8988T (cell line): ENCODE data around the gene ZBP1.

Source experiments
- DNase-seq: peaks from one replicate; pipeline ENCODE4 v3.0.0; 2011

Gene ZBP1

DNA sequence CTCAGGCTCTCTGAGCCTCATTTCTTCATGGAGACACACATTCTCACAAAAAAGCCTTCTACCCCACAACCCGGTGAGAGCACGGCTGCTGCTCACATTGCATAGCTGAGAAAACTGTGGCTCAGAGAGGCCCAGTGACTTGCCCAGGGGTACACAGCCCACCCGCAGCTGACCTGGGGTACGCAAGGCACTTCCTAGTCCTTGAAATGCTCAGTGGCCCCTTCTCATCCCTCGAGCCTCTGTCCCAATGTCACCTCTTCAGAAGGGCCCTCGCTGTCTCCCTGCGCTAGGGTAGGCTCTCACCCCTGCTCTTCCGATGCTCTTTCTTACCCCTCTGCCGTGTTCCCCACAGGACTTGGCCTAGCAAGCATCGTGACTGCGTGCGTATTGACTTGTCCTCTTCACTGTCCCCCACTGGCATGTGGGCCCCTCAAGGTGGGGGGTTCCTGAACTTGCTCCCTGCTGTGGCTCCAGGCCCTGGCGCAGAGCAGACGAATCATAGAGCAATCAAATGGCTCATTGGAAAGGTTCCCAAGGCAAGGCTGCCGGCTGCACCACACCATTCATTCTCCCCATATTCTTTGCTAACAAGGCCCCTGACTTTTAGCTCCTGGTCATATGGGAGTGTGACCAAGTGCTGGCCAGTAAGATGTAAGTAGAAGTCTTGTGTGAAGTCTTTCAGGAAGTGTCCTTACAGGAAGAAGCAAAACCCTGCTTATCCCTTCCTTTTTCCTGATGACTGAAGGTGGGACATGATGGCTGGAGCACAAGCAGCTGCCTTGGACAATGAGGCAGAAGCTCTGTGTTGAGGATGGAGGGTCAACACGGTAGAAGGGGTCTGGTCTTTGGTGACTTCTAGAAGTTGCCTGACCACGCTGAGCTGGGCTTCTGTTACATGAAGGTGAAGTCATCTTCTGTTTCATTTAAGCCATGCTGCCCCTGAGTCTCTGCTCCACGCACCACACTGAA, 36.7 kb downstream of the ZBP1 start:
- DNase-seq: no peak

DNA sequence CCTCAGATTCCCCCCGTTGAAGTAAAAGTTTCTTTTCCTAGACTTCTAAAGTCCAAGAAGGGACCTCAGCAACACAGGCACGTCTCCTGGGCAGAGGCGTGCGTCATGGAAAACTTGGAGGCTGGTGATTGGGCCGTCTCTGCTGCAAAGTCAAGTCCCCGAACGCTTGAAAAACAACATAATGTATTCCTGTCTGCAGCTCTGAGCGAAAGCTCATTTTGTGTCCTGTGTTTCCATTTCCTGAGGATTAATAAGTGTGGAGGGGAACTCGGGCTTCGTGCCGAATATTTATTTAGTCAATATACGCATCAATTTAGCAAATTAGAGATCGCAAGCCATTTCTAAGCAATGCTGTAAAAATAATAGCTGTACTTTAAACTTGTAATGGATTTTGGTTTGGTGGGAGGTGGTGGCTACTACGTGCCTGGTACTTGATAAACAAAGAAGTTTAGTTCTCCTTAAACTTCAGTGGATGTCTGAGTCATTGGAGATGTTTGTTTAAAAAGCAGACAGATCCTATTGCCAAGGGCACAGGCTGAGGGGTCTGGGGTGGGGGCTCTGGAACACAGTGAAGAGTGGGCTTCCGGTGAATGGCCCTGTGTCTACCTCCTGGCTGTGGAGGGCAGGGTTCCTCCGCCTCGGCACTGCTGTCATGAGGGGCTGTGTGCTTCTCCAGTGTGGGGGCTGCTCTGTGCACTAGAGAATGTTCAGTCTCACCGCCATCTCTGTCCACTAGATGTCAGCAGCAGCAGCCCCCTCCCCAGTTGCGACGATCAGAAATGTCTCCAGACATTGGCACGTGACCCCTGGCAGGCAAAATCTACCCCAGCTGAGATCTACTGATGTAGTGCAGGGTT, 37.6 kb downstream of the ZBP1 start:
- no peak for DNase-seq

DNA sequence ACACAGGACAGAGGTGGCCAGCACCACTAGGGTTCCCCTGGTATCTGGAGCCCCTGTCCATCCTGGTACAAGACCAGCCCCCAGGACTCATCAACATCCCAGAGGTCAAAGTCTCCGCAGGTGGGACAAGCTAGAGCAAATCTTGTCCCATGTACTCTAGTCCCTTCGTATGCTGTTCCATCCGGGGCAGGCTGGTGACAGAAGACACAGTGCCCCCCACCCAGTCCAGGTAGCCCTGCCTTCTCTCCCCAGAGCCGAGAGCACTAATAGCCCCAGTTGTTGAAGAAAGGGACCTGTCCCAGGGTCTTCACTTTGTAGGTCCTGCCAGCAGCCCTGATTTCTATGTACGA, 38.2 kb downstream of the ZBP1 start:
- DNase-seq: no peak

DNA sequence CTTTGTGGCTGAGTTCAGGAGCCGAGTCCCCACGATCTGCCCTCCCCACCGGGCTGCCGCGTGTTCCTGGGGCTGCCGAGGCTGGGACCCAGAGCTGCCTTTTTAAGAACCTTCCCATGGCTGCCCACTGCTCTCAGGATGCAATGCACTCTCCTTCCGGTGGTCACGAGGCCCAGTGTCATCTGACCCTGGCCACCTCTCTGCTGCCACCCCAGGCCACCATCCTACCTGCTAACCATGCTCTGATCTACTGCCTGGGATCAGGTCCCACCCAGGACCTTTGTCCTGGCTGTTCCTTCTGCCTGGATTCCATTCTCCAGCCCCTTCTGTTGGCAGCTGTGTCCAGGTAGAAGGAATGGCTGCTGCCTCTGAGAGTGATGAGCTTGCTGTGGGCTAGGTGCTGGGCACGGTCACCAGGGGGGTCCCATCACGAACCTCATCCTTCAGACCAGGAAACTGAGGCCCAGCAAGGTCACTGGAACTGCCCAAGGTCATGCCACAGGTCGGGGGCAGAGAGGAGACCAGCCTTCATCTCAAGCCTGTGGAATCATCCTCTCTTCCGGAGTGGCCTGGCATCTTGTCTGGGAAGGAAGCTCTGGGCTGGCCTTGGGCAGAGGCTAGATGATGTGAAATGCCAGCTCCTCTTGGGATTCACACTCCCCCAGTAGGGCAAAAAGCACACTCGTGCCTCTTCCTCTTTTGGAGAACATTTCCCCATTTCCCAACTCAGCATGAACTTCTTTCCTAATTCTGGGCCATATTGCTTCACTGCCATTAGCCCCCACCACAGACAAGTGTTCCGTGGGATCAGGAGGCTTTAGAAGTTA, 38.8 kb downstream of the ZBP1 start:
- no peak for DNase-seq

DNA sequence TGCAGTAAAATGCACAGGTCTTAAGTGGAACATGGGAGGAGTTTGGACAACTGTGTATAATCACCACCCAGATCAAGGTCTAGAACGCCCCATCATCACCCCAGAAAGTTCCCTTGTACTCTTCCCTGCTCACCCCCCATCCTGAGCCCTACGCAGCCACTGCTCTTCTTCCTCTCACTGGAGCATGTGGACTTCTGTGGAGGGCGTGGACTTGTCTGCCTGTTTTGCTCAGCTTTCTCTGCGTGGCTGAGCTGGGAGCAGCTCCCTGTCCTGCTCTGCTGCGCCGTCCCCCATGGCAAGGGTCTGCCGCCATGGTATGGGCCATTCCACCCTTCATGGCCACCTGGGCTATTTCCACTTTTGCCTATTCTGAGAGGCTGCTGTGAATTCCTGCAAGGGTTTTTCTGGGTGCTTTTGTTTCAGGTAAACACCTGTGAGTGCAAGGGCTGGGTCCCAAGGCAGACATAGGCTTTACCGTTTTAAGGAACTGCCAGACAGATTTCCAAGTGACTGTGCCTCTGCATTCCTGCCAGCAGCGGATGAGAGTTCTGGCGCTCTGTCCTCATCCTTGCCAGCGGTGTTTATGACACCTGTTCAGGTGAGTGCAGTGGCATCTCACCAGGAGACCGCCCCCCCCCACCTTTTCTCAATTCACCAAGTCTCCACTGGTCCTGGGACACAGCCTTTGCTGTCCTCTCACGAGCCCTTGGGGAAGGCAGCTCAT, 39.6 kb downstream of the ZBP1 start:
- no peak for DNase-seq

DNA sequence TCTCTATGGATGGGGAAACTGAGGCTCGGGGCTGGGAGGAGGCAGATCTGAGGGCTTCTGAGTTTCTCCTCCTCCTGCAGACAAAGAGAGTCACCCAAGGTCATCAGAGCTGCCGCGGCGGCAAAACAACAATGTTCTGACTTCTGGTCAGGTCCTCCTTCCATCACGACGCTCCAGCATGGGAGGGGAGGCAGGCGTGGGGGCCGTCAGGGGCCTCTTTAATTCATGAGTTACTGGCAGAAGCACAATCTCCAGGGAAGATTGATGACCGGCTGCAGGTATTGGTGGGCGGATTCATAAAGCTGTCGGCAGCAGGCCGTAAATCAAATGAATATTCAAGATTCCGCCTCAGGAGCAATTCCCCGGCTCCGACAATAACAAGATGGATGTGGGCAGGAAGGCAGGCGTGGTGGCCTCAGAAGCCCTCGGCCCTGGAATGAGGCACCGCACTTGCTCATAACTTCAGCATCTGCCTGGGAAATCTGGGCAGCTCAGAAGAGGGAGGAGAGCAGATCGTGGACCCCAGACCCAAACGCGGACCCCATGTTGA, 40.3 kb downstream of the ZBP1 start:
- DNase-seq: no peak

DNA sequence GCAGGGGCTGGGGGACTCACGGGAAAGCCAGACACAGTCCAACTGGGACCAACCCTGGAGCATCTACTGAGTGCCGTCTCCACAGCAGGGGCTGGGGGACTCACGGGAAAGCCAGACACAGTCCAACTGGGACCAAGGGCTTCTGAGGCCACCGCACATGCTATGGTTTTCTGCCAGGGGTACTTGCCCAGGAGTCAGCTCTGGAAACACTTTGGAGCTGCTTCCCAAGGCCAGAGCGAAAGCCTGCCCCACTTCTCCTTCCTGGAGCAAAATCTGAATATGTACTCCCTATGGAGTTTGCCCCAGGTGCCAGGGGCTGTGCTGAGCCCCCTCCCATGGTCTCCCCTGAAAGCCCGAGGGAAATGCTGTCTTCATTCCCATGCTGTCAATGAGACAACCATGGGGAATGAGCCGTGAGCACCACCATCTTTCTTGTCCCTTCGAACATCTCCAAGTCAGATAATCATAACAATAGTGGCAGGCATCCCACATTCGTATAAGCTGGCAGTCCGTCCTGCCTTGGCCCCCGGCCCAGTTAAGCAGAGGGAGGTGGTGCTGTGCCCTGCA, 40.8 kb downstream of the ZBP1 start:
- no peak for DNase-seq

DNA sequence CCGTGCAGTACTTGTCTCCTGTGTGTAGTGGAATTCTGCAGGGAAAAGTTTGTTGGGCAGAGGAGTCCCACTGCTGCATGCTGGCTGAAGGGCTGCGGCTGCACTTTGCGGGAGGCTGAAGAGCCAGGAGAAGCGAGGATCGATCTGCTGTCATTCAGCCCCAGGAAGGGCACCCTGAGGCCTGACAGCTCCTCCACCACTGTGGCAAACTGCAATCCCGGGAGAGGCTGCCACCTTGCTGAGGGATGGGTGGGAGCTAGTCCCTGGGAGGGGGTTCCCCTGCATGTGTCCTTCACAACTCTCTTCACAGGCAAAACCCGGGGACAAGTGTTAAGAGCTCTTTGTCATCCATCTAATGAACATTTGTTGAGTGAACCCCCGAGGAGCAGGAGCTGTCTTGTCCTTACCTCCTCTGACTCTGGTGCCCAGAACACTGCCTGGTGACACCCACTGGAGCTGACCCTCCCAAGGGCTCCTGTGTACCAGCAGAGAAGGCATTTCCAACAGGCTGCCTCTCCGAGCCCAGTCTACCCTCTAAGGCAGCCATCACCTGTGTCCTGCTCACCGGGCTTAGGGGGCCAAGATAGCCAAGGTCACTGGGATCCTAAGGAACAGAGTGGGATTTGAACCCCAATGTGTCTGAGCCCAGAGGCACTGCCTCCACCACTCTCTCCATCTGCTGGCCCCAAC, 41.6 kb downstream of the ZBP1 start:
- DNase-seq: no peak

DNA sequence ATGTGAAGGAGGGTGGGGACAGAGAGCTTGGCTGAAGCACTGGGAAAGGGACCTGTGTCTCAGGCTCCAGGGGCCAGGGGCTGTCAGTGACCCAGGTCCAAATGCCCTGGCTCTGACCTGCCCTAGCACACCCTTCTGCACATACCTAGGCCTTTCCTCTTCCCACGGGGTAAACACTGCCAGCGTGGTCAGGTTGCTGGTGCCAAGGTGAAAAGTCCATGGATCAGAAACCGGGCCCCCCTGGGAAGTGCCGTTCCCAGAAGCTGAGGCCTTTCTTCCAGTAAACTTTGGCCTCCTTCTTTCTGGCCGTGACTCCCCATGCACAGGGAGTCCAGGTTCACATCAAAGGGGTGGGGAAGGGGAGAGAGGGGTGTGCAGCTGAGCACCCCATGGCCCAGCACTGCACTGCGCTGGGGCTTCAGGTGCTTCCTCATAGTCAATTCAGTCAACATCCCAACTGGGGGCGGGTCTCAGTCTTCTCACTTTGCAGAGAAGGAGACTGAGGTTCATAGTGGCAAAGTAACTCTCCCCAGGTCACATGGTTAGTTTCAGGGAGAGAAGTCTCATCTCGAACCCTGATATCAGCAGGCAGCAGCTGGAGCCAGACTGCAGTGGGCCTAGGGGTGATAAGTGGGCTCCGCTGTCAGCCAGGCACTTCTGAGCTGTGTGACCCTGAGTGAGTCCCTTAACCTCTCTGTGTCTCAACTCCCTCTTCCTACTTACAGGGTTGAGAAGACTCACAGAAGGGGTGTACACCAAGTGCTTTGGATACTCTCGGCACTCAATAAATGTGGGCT, 42.3 kb downstream of the ZBP1 start:
- no peak for DNase-seq

DNA sequence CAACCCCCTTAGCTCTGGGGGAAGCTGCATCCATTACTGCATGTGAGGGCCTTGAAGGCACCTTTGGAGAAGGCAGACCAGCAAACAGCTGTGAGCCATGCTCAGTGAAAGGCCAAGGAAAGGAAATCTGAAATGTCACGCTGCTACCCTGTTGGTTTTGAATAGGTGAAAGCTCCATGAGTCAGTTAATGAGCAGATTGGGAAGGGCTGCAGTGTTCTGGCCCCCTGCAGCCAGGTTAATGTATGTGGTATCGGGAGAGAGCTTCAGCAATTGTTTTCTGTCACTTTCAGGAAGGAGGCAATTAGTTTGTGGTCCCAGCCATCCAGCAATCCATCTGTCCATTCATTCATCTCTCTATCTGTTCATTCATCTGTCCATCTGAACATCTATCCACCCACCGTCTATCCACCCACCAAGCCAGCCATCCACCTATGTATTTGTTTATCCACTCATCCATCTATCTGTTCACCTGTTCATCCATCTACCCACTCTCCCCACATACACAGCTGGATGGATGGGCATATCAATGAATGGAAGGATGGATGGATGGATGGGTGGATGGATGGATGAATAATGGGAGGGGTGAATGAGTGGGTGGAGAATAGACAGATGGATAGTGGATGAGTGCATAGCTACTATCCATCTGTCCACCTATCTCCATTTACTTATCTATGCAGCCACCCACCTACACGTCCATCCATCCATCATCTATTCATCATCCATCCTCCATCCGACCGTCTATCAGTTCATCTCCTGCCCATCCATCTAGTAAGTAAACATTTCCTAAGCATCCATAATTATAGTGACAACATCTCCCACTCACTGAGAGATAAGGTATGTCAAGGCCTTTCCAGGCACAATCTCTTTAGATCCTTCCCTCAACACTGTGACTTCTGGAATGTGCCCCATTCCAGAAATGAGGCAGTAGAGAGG, 43.3 kb downstream of the ZBP1 start:
- no peak for DNase-seq

DNA sequence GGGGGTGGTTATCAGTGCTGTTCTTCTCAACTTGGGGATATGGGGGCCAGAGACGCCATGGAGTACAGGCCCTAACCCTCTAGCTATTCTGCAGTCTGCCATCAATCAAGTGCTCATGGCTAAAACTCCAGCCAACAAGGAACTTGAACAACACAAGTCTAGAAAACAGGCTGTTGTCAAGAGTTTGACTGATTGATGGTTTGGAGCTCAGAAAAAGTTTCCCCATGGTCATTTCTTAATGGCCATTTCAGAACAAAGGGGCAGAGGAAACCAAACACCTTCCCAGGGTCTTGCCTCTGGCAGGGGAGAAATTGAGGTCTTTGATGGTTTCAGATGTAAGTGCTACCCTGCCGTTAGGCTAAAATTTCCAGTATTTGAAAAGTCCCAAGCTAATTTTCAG, 44.2 kb downstream of the ZBP1 start:
- DNase-seq: no peak

DNA sequence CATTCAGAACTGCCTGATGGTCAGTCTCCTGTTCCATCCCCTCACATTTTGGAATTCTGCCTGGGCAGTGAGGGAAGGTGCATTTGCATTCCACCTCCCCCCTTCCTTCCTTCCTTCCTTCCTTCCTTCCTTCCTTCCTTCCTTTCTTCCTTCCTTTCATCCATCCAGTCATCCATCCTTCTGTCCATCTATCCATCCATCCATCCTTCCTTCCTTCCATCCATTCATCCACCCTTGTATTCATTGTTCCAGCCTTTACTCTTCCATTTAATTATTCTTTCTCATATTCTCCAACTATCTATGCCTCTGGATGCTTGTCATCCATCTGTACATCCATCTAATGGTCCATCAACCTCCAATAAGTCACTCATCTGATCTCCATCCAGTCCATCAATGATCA, 45.3 kb downstream of the ZBP1 start:
- no peak for DNase-seq

DNA sequence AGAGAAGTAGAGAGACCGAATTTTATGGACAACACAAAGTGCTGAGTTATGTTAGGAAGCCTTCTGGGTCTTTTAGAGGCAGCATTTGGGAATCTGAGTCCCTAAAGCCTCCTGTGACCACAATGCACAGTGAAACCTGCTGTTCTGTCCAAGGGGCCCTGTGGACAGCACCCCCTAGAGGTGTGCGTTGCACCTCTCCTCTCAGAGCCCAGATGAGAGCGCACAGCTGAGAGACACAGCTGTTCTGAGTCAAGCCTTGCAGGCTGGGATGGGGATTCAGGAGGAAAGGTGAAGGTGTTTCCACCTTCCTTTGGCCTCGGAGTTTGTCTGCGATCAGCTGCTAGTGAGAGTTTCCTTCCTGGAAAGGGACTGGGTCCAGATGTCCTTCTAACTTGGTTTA, 46.3 kb downstream of the ZBP1 start:
- DNase-seq: no peak

DNA sequence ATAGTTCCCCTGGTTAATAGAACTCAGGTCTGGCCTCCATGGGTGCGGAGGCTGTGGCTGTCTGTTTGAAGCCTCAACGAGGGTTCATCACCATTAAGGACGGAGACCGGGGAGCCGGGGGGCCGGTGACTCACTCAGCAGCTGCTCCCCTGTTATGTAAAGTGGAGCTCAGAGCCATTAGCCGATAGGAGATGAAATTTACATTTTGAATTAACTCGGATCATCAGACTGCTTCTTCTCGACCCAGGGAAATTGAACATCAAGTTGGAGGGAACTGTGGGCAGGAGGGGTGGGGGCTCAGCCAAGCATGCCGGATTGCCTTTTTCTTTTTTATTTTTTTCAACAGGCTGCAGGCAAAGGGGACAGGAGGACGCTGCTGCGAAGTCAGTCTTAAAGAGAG, 47.0 kb downstream of the ZBP1 start:
- DNase-seq: no peak

DNA sequence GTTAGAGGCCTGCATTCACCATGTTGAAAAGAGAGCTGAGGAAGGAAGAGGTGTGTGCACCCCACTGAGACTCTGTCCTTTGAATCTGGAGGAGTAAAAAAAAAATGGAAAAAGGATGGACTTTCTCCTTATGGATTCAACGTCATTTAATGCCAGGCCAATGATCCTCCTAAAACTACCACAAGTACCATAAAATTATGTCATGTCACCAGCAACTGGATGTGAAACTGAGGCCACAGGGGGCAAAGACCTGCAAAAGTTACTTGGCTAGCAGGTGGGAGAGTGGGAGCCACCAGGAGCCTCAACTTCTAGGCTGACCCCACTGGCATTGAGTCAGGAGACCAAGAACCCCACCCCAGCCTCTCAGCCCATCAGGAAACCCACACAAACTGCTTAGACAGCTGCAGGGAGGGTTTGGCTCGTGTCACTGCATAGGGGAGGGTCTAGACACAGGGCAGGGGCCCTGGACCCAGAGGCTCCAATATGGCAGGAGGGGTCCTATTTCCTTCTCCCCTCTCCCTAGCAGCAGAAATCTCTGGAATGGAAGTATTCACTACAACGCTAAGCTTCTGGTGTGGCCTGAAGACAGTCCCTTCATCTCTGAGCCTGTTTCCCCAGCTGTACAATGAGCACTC, 48.3 kb downstream of the ZBP1 start:
- DNase-seq: no peak

DNA sequence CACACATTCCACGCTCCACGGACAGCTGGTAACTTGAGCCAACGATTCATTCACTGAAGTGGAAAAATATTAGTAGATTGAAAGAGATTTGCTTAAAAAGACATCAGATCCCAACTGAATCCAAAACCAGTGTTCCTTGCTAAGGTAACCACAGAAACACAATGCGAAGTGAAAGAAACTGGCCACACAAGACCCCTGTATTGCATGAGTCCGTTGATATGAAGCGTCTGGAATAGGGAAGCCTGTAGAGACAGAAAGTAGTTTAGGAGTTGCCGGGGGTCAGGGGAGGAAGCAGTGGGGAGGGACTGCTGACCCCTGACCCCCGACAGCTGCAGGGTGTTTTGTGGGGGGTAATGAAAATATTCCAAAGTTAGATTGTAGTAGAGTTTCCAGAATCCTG, 49.3 kb downstream of the ZBP1 start:
- DNase-seq: no peak

DNA sequence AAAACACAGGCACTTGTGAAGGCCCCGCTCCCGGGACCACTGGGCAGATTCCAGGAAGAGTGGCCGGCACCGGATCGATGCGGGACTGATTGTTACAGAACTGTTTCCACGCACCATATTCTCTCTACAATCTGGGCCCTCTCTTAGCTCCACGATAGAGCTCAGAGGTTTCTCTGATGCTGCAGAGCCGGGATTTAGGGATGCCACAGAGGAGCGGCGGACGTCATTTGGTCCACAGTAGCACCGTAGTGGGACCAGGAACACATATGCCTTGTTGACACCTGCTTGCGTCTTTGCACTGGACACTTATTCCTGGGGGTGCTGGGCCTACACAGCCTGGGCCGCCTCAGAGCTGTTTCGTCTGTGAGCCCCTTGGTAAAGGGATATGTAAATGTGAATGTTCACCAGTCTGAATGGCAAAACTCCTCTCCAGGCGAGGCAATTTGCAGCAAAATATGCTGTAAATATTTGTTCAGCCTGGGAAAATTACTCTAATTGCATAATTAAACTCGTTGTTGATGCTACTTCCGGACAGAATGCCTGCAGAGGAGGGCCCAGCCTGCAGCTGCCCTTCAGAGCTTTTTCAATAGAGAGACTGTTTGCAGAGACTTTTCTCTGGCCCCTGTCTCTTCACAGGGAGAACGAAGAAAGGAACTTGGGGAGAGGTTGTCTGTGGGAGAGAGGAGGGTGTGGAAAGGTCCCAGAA, 49.9 kb downstream of the ZBP1 start:
- no peak for DNase-seq

DNA sequence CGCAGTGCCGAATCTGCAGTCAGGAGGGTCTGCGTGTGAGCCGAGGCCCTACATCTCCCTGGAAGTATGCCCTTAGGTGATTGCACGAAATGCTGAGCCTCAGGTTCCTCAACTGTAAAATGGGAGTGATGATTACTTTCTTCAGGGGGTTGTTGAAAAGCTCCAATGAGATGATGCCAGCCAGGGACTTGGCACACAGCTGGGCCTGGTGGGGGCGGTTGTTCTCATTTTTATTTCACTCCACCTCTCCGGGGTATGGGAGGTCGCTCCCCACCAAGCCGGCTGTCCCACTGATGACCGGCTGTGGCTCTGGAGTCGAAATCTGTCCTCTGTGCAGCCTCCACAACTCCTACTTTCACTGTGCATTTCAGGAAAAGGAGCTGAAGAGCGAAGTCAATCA, 51.3 kb downstream of the ZBP1 start:
- no peak for DNase-seq
